Measurements from ENCODE around the gene DNAAF9.

- peak; percentile 26; the same call in 1 of the 2 replicates for TF ChIP-seq CTCF (conservative IDR thresholded peaks at IDR 0.05; ENCODE audit: low read depth, low read length)
- TF ChIP-seq EZH2 (IDR thresholded peaks at IDR 0.05; ENCODE audit: borderline replicate concordance, low read depth, low read length, poor library complexity, severe bottlenecking), result no peak
These were observed at the start of gene DNAAF9 for GRCh38 chr20:3407040-3407770.

Measured in A673 (cell line).